Hepatocyte (in vitro differentiated cells): ENCODE data around the gene FH. TPM values are rescaled to one million over a fixed set of nuclear protein-coding genes. Genes with fewer than 3 reads are reported as not detected.

Experiments
- DNase-seq: peaks from one replicate; pipeline ENCODE4 v3.0.0-alpha.2; 2016; ENCODE audit warnings: low spot score
- H2AFZ ChIP-seq: fragments of 200-600 bp; sonication (generic); 2 replicates; pipeline ENCODE4 v1.6.0; 2016; ENCODE audit warnings: antibody characterized with exemption, mild to moderate bottlenecking
- H3K27ac ChIP-seq: fragments of 200-600 bp; sonication (generic); 2 replicates; pipeline ENCODE4 v1.5.1; 2016; ENCODE audit warnings: mild to moderate bottlenecking
- H3K27me3 ChIP-seq: fragments of 200-600 bp; sonication (generic); 2 replicates; pipeline ENCODE4 v1.6.1; 2016
- H3K36me3 ChIP-seq: fragments of 200-600 bp; sonication (generic); replicated peaks from 2 replicates; pipeline ENCODE4 v1.5.1; 2016; ENCODE audit warnings: low read depth; ENCODE audit not compliant: insufficient read depth
- H3K4me1 ChIP-seq: fragments of 200-600 bp; sonication (generic); 2 replicates; pipeline ENCODE4 v1.5.1; 2016; ENCODE audit warnings: mild to moderate bottlenecking, moderate library complexity; ENCODE audit not compliant: insufficient read depth
- H3K4me2 ChIP-seq: fragments of 200-600 bp; sonication (generic); 2 replicates; pipeline ENCODE4 v1.6.0; 2016
- H3K4me3 ChIP-seq: fragments of 200-600 bp; sonication (generic); 2 replicates; pipeline ENCODE4 v1.5.1; 2016; ENCODE audit warnings: mild to moderate bottlenecking
- H3K79me2 ChIP-seq: fragments of 200-600 bp; sonication (generic); 2 replicates; pipeline ENCODE4 v1.6.0; 2017; ENCODE audit warnings: mild to moderate bottlenecking
- H3K9me2 ChIP-seq: fragments of 200-600 bp; sonication (generic); replicated peaks from 2 replicates; pipeline ENCODE4 v1.6.0; 2017; ENCODE audit warnings: mild to moderate bottlenecking; ENCODE audit not compliant: insufficient read depth
- H3K9me3 ChIP-seq: fragments of 200-600 bp; sonication (generic); 2 replicates; pipeline ENCODE4 v1.5.1; 2016; ENCODE audit warnings: low read depth, mild to moderate bottlenecking
- H4K20me1 ChIP-seq: fragments of 200-600 bp; sonication (generic); 2 replicates; pipeline ENCODE4 v1.6.0; 2016; ENCODE audit warnings: mild to moderate bottlenecking; ENCODE audit not compliant: insufficient read depth, poor library complexity, severe bottlenecking
- EZH2 ChIP-seq: fragments of 200-600 bp; sonication (generic); IDR thresholded peaks from 2 replicates; pipeline ENCODE4 v1.6.1; 2016; ENCODE audit warnings: antibody characterized with exemption, mild to moderate bottlenecking, borderline replicate concordance
- EZH2phosphoT487 ChIP-seq: fragments of 200-600 bp; sonication (generic); IDR thresholded peaks from one replicate; pipeline ENCODE4 v1.6.1; 2018; ENCODE audit warnings: antibody characterized with exemption, mild to moderate bottlenecking, low read depth, moderate library complexity; ENCODE audit not compliant: unreplicated experiment, severe bottlenecking
- WGBS: methylation state at CpG from one replicate; pipeline ENCODE4 v1.1.6; 2016; ENCODE audit warnings: low lambda C conversion rate; ENCODE audit errors: missing lambda C conversion rate; 5-methylcytosine and 5-hydroxymethylcytosine counted together
- polyA plus RNA-seq: library from polyadenylated mRNA; unstranded; fragments of >200 nt; fragmentation: Nextera tagmentation; extraction: Ambion mirVana; gene quantifications from 2 replicates; pipeline ENCODE4 v1.2.1, GENCODE V29; 2016
- total RNA-seq: library from RNA; depleted of rRNA; stranded (reverse); fragments of >200 nt; gene quantifications from 2 replicates; pipeline ENCODE4 v1.2.3, GENCODE V29; 2014
- TF ChIP-seq, protein P1 (sequence below): fragments of 200-600 bp; sonication (generic); IDR thresholded peaks from 2 replicates; pipeline ENCODE4 v1.5.1; 2016; ENCODE audit warnings: antibody characterized with exemption, mild to moderate bottlenecking; ENCODE audit not compliant: poor library complexity

FH gene
- total and polyA plus RNA-seq, 2 experiments from 2014 or later: 62.7 to 96.7 TPM

DNA sequence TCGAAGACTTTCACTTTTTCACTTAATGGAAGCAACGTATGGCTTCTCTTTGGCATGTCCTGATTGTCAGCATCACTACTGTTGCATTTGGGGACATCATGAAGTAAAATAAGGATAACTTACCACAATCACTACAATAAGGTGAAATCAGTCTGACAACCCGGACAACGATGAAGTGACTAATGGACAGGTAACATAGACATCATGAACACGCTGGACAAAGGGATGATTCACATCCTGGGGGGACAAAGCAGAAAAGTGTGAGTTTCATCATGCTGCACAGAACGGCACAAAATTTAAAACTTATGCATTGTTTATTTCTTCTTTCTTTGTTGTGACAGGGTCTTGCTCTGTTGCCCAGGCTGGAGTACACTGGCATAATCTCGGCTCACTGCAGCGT is 53.9 kb downstream of the FH start:
- no peak overlapping the region for H3K4me2 ChIP-seq
- DNase-seq: no peak
- no peaks in the 10 kb centered on the region for H3K36me3 ChIP-seq
- H3K27me3 ChIP-seq: no peaks in the 10 kb centered on the region
- no peaks in the 10 kb centered on the region for H3K9me3 ChIP-seq
- H3K27ac ChIP-seq: no peak overlapping the region
- H3K9me2 ChIP-seq: no peaks in the 10 kb centered on the region
- WGBS: 91% methylated on average over 8 of the region's 8 CpGs
- no peak for TF ChIP-seq EZH2phosphoT487
- no peak for TF ChIP-seq EZH2
- TF ChIP-seq, protein P1, sequence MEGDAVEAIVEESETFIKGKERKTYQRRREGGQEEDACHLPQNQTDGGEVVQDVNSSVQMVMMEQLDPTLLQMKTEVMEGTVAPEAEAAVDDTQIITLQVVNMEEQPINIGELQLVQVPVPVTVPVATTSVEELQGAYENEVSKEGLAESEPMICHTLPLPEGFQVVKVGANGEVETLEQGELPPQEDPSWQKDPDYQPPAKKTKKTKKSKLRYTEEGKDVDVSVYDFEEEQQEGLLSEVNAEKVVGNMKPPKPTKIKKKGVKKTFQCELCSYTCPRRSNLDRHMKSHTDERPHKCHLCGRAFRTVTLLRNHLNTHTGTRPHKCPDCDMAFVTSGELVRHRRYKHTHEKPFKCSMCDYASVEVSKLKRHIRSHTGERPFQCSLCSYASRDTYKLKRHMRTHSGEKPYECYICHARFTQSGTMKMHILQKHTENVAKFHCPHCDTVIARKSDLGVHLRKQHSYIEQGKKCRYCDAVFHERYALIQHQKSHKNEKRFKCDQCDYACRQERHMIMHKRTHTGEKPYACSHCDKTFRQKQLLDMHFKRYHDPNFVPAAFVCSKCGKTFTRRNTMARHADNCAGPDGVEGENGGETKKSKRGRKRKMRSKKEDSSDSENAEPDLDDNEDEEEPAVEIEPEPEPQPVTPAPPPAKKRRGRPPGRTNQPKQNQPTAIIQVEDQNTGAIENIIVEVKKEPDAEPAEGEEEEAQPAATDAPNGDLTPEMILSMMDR: no peak
- no peak overlapping the region for H2AFZ ChIP-seq
- no peaks in the 10 kb centered on the region for H3K79me2 ChIP-seq
- no peaks in the 10 kb centered on the region for H3K4me1 ChIP-seq
- H4K20me1 ChIP-seq: no peaks in the 10 kb centered on the region
- no peak overlapping the region for H3K4me3 ChIP-seq

DNA sequence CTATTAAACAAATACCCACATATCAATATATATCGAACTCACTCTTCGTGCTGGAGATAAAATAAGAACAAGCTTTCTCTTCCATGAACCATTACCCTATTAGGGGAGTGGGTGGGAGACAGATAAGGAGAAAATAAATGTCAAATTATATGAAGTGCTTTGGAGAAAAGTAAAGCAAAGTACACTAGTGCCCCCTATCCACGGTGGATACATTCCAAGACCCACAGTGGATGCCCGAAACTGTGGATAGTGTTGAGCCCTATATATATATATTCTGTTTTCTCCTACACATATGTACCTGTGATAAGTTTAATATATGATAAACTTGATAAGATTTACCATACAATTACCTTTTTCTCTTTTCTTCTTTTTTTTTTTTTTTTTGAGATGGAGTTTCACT is 54.6 kb downstream of the FH start:
- TF ChIP-seq, protein P1: no peak
- TF ChIP-seq EZH2: no peak
- H4K20me1 ChIP-seq: no peaks in the 10 kb centered on the region
- H3K36me3 ChIP-seq: no peaks in the 10 kb centered on the region
- H3K27ac ChIP-seq: no peak overlapping the region
- DNase-seq: no peak
- no peak overlapping the region for H3K4me3 ChIP-seq
- H3K9me2 ChIP-seq: no peaks in the 10 kb centered on the region
- H3K79me2 ChIP-seq: no peaks in the 10 kb centered on the region
- H3K4me2 ChIP-seq: no peak overlapping the region
- H3K9me3 ChIP-seq: no peaks in the 10 kb centered on the region
- 79% methylated on average over 4 of the region's 4 CpGs for WGBS
- no peaks in the 10 kb centered on the region for H3K27me3 ChIP-seq
- no peaks in the 10 kb centered on the region for H3K4me1 ChIP-seq
- H2AFZ ChIP-seq: no peak overlapping the region

DNA sequence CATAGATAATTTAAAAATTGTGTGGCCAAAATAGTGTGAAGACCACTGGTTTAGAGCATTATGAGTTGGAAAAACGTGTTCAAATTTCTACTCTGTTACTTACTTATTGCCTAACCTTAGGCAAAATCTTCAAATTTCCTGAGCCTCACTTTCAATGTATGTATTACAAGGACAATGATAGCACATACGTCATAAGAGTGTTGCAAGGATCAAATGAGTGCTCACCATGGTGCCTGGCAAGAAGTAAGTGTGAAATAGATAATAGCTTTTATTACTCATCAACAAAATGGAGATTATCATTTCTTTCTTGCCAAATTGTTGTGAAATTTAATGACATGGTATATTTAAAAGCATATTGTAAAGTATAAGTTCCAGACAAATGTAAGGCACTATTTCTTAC is 57.2 kb downstream of the FH start:
- TF ChIP-seq EZH2: no peak
- no peak for TF ChIP-seq EZH2phosphoT487
- TF ChIP-seq, protein P1: no peak
- H3K9me3 ChIP-seq: no peaks in the 10 kb centered on the region
- no peaks in the 10 kb centered on the region for H3K79me2 ChIP-seq
- no peak for DNase-seq
- H3K9me2 ChIP-seq: no peaks in the 10 kb centered on the region
- no peak overlapping the region for H3K27ac ChIP-seq
- no peak overlapping the region for H3K4me3 ChIP-seq
- no peaks in the 10 kb centered on the region for H3K27me3 ChIP-seq
- H4K20me1 ChIP-seq: no peaks in the 10 kb centered on the region
- no peak overlapping the region for H3K4me2 ChIP-seq
- H3K4me1 ChIP-seq: no peaks in the 10 kb centered on the region
- no peaks in the 10 kb centered on the region for H3K36me3 ChIP-seq
- 72% methylated on average over 2 of the region's 2 CpGs for WGBS
- no peak overlapping the region for H2AFZ ChIP-seq
